ENCODE data around the gene FLT1. TPM values are rescaled to one million over a fixed set of nuclear protein-coding genes. Genes with fewer than 3 reads are reported as not detected.

Gene FLT1
- total RNA-seq, 4 donors from 2014 or later: 11.1 to 37.9 (median 21.7) TPM

DNA sequence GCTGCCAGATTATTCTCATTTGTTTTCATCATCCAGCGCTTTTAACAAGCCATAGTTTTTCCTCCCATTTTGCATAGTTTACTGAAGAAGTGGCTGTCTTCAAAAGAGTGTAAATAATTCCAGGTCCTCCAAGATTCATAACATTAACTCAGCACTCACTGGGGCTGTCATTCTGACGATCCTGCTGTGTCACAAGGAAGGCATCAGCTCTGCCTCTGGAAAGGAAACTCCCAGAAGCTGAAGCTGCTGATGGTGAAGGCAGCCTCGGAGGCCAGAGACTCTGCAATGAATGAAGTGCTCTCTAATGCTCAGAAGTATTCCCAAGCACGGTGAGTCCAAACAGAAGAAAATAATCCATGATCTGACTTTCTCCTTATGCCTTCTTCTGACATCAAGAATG is 60.0 kb downstream of the FLT1 start:
- Histone ChIP-seq H3K4me1 (no peaks in the 10 kb centered on the region), H3K27me3 (peaks cover 20% of the 10 kb centered on the region), H3K27ac (no peak overlapping the region), H3K36me3 (no peaks in the 10 kb centered on the region), H3K4me3 (no peak overlapping the region), H3K9me3 (peaks cover 0 to 1% (median 0%) of the 10 kb centered on the region in 3 donors)
- WGBS, 2 donors (ENCODE audit: low coverage in 1 of 2): 3 to 7% methylated on average over 3 of the region's 4 CpGs
- ATAC-seq: no peak
- TF ChIP-seq POLR2A (IDR thresholded peaks at IDR 0.05) (no peak), CTCF (IDR thresholded peaks at IDR 0.05) (no peak), EP300 (IDR thresholded peaks at IDR 0.05) (no peak), POLR2AphosphoS5 (IDR thresholded peaks at IDR 0.05) (no peak)

GRCh38 chr13:28432816-28433560 is 61.9 kb downstream of the FLT1 start:
- TF ChIP-seq CTCF (IDR thresholded peaks at IDR 0.05): no peak
- TF ChIP-seq EP300 (IDR thresholded peaks at IDR 0.05): no peak
- no peak for TF ChIP-seq POLR2A (IDR thresholded peaks at IDR 0.05)
- TF ChIP-seq POLR2AphosphoS5 (IDR thresholded peaks at IDR 0.05): no peak
- H3K27ac ChIP-seq: no peak overlapping the region
- H3K27me3 ChIP-seq: peaks cover 20% of the 10 kb centered on the region
- ATAC-seq: no peak
- H3K9me3 ChIP-seq: no peaks in the 10 kb centered on the region
- H3K4me1 ChIP-seq: no peaks in the 10 kb centered on the region
- WGBS, 2 donors (ENCODE audit: low coverage in 1 of 2): 41 to 59% methylated on average over 11 of the region's 11 CpGs
- no peaks in the 10 kb centered on the region for H3K36me3 ChIP-seq
- H3K4me3 ChIP-seq: no peak overlapping the region

- TF ChIP-seq EP300 (IDR thresholded peaks at IDR 0.05): no peak
Observed at GRCh38 chr13:28429685-28430290, 65.1 kb downstream of the FLT1 start.

DNA sequence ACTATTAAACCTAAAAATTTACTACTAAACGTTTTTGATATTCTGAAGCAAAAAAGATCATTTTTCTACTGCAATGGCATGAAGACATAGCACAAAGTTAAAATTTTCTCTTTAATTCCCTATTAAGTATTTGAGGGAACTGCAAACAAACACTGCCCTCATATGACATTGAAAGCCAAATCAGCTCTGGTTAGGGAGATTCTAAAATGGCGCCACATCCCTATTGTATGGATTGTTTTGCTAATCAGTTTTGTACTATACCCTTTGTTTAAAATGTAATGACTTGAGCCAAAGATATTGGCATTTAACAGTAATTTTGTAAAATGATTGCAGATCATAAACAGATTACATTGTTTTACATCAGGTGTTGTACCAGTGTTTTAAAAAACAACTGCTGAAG is 65.8 kb downstream of the FLT1 start:
- no peak overlapping the region for H3K4me3 ChIP-seq
- H3K9me3 ChIP-seq: no peaks in the 10 kb centered on the region
- peaks cover 11% of the 10 kb centered on the region for H3K27me3 ChIP-seq
- WGBS, 2 donors (ENCODE audit: low coverage in 1 of 2): 69 to 73% methylated on average over 2 of the region's 2 CpGs
- no peak for TF ChIP-seq EP300 (IDR thresholded peaks at IDR 0.05)
- TF ChIP-seq CTCF (IDR thresholded peaks at IDR 0.05): no peak
- no peak for TF ChIP-seq POLR2AphosphoS5 (IDR thresholded peaks at IDR 0.05)
- no peak for TF ChIP-seq POLR2A (IDR thresholded peaks at IDR 0.05)
- ATAC-seq: no peak
- H3K27ac ChIP-seq: no peak overlapping the region
- H3K4me1 ChIP-seq: no peaks in the 10 kb centered on the region
- H3K36me3 ChIP-seq: no peaks in the 10 kb centered on the region

More at GRCh38 chr13:28429685-28430290, 65.1 kb downstream of the FLT1 start:
- ATAC-seq: no peak
- Histone ChIP-seq H3K27ac (no peak overlapping the region), H3K4me1 (no peaks in the 10 kb centered on the region), H3K9me3 (no peaks in the 10 kb centered on the region), H3K27me3 (peaks cover 11% of the 10 kb centered on the region), H3K36me3 (no peaks in the 10 kb centered on the region), H3K4me3 (no peak overlapping the region)
- 44 to 55% methylated on average over 10 of the region's 10 CpGs for WGBS, 2 donors (ENCODE audit: low coverage in 1 of 2)

GRCh38 chr13:28426381-28426780 is 68.5 kb downstream of the FLT1 start:
- no peak for TF ChIP-seq POLR2AphosphoS5 (IDR thresholded peaks at IDR 0.05)
- H3K4me3 ChIP-seq: no peak overlapping the region
- H3K27me3 ChIP-seq: no peaks in the 10 kb centered on the region
- 80 to 82% methylated on average over 1 to 4 of the region's 4 CpGs for WGBS, 2 donors (ENCODE audit: low coverage in 1 of 2)
- no peaks in the 10 kb centered on the region for H3K4me1 ChIP-seq
- H3K9me3 ChIP-seq: no peaks in the 10 kb centered on the region
- no peak overlapping the region for H3K27ac ChIP-seq
- H3K36me3 ChIP-seq: no peaks in the 10 kb centered on the region
- no peak for ATAC-seq

- Histone ChIP-seq H3K4me3 (no peak overlapping the region), H3K36me3 (no peaks in the 10 kb centered on the region), H3K27me3 (no peaks in the 10 kb centered on the region), H3K4me1 (no peaks in the 10 kb centered on the region), H3K9me3 (no peaks in the 10 kb centered on the region), H3K27ac (no peak overlapping the region)
- TF ChIP-seq POLR2AphosphoS5 (IDR thresholded peaks at IDR 0.05) (no peak), EP300 (IDR thresholded peaks at IDR 0.05) (no peak), CTCF (IDR thresholded peaks at IDR 0.05) (no peak), POLR2A (IDR thresholded peaks at IDR 0.05) (no peak)
- WGBS, 2 donors (ENCODE audit: low coverage in 1 of 2): 14 to 24% methylated on average over 1 of the region's 1 CpG
- no peak for ATAC-seq
Observed at GRCh38 chr13:28425793-28426192, 69.1 kb downstream of the FLT1 start.
